ENCODE measurements around the gene PAPOLA.

- TF ChIP-seq POLR2A (IDR thresholded peaks at IDR 0.05; ENCODE audit: low read depth, low read length) (no peak), TAF1 (IDR thresholded peaks at IDR 0.05; ENCODE audit: borderline replicate concordance, low read depth, low read length) (no peak), POLR2AphosphoS5 (IDR thresholded peaks at IDR 0.05; ENCODE audit: low read depth, low read length) (no peak)
Observed at GRCh38 chr14:96602186-96602585, 100.0 kb downstream of the PAPOLA start.
